ENCODE data around the gene GRK5. TPM values are rescaled to one million over a fixed set of nuclear protein-coding genes. Genes with fewer than 3 reads are reported as not detected.
A peak's percentile ranks its signal among the peaks of the same experiment; 100 is the strongest.

GRK5 gene
- total and polyA plus RNA-seq, 9 of the 15 experiments (the other 6 are each of a cell fraction or from before 2014, with no cell fraction given): 0.46 to 0.83 (median 0.67) TPM; not detected in 2

DNA sequence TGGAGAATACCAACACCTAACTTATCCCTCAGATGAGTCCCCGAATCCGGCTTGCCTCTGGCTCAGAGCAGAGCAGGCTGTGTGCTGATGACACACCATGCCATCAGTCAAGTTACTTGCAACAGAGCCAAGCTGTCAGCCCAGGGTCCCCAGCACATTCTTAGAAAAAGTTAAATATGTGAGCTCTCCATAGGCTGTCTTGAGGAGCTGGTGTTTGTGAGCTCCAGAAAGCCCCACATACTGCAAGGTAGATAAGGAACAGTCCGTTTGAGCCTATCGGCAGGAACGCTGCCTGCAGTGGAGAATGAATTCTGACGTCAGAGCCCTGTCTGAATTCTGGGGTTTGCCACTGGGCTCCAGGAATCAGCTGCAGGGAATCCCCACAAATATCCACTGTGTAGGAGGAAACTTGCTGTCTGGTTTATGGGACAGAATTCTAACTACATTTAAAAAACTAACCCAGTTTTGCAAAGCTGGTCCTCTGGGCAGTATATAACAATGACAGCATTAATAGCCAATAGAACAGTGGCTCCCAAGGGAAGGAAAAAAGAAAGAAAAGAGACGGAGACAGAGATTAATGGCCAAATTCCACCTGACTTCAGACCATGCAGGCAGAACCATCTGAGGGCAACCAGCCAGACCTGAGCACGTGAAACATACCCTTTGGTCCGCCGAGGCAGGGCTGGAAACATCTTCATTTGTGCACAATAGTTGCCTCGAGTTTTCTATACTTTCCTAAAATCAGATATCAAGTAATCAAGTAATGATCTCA is 45.5 kb upstream of the GRK5 start (continued):
- TF ChIP-seq, protein P1, sequence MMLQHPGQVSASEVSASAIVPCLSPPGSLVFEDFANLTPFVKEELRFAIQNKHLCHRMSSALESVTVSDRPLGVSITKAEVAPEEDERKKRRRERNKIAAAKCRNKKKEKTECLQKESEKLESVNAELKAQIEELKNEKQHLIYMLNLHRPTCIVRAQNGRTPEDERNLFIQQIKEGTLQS (IDR thresholded peaks at IDR 0.05): peak; percentile 85
- TF ChIP-seq, protein P1 (CRISPR knock-in tag; conservative IDR thresholded peaks at IDR 0.05): no peak
- TF ChIP-seq STAG1 (CRISPR knock-in tag; IDR thresholded peaks at IDR 0.05; ENCODE audit: borderline replicate concordance) (no peak), KLF1 (tag; IDR thresholded peaks at IDR 0.05) (no peak), SAP30 (IDR thresholded peaks at IDR 0.05; ENCODE audit: borderline replicate concordance, insufficient read depth, low read depth, low read length, poor library complexity, severe bottlenecking) (no peak), CBX3 (IDR thresholded peaks at IDR 0.05; ENCODE audit: borderline replicate concordance in 1 of 2, low read length in 2 of 2) (no peak), ZC3H4 (CRISPR knock-in tag; IDR thresholded peaks at IDR 0.05; ENCODE audit: borderline replicate concordance) (no peak), TEAD2 (tag; IDR thresholded peaks at IDR 0.05) (peak; percentile 56; the same call in 1 of the 2 replicates), RBM25 (IDR thresholded peaks at IDR 0.05; ENCODE audit: low read depth, low read length, severe bottlenecking) (no peak), PURB (CRISPR knock-in tag; IDR thresholded peaks at IDR 0.05; ENCODE audit: low read depth) (no peak), NFATC3 (IDR thresholded peaks at IDR 0.05) (no peak), CBX8 (IDR thresholded peaks at IDR 0.05; ENCODE audit: borderline replicate concordance, extremely low read depth, low read depth, low read length, poor library complexity, severe bottlenecking) (no peak), DIDO1 (tag; IDR thresholded peaks at IDR 0.05; ENCODE audit: low read depth) (no peak), ZNF384 (IDR thresholded peaks at IDR 0.05; ENCODE audit: low read depth, low read length) (no peak), MEF2A (IDR thresholded peaks at IDR 0.05; ENCODE audit: control insufficient read depth, low read depth, low read length) (no peak), CCNT2 (IDR thresholded peaks at IDR 0.05; ENCODE audit: borderline replicate concordance, extremely low read depth, insufficient read length, low read depth, low read length) (no peak), ZSCAN29 (IDR thresholded peaks at IDR 0.05) (no peak)
- TF ChIP-seq, protein P2, sequence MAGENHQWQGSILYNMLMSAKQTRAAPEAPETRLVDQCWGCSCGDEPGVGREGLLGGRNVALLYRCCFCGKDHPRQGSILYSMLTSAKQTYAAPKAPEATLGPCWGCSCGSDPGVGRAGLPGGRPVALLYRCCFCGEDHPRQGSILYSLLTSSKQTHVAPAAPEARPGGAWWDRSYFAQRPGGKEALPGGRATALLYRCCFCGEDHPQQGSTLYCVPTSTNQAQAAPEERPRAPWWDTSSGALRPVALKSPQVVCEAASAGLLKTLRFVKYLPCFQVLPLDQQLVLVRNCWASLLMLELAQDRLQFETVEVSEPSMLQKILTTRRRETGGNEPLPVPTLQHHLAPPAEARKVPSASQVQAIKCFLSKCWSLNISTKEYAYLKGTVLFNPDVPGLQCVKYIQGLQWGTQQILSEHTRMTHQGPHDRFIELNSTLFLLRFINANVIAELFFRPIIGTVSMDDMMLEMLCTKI (IDR thresholded peaks at IDR 0.05; ENCODE audit: partially characterized antibody): no peak
- TF ChIP-seq, protein P3, sequence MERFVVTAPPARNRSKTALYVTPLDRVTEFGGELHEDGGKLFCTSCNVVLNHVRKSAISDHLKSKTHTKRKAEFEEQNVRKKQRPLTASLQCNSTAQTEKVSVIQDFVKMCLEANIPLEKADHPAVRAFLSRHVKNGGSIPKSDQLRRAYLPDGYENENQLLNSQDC (CRISPR knock-in tag; IDR thresholded peaks at IDR 0.05): no peak
- TF ChIP-seq, protein P4, sequence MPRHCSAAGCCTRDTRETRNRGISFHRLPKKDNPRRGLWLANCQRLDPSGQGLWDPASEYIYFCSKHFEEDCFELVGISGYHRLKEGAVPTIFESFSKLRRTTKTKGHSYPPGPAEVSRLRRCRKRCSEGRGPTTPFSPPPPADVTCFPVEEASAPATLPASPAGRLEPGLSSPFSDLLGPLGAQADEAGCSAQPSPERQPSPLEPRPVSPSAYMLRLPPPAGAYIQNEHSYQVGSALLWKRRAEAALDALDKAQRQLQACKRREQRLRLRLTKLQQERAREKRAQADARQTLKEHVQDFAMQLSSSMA (CRISPR knock-in tag; IDR thresholded peaks at IDR 0.05): no peak

Data from K562 (cell line).